Chondrocyte (in vitro differentiated cells): Measurements from ENCODE around the gene BIRC3. TPM values are rescaled to one million over a fixed set of nuclear protein-coding genes. Genes with fewer than 3 reads are reported as not detected.
A peak's percentile ranks its signal among the peaks of the same experiment; 100 is the strongest.

ENCODE experiments used
- DNase-seq: peaks from one replicate; pipeline ENCODE4 v3.0.0; 2021; ENCODE audit warnings: mixed read lengths, low spot score
- H3K27ac Mint-ChIP-seq: one replicate; pipeline ENCODE4 v1.8.0; 2021; ENCODE audit warnings: mild to moderate bottlenecking, moderate library complexity, mixed read lengths; ENCODE audit not compliant: unreplicated experiment
- H3K27me3 Mint-ChIP-seq: 2 replicates; pipeline ENCODE4 v1.8.0; 2021; ENCODE audit warnings: low read depth, mixed read lengths
- H3K36me3 Mint-ChIP-seq: 2 replicates; pipeline ENCODE4 v1.8.0; 2021; ENCODE audit warnings: low read depth, mixed read lengths
- H3K4me1 Mint-ChIP-seq: 2 replicates; pipeline ENCODE4 v1.8.0; 2021; ENCODE audit warnings: low read depth, mild to moderate bottlenecking, mixed read lengths
- H3K4me3 Mint-ChIP-seq: one replicate; pipeline ENCODE4 v1.8.0; 2021; ENCODE audit warnings: mild to moderate bottlenecking, moderate library complexity, mixed read lengths; ENCODE audit not compliant: unreplicated experiment
- H3K9me3 Mint-ChIP-seq: 2 replicates; pipeline ENCODE4 v1.8.0; 2021; ENCODE audit warnings: low read depth, mixed read lengths
- total RNA-seq: library from RNA; stranded (reverse); gene quantifications from 3 replicates; pipeline ENCODE4 v1.2.1, GENCODE V29; 2021
- TF ChIP-seq, protein P1 (sequence below): fragments of 200-600 bp; sonication (generic); IDR thresholded peaks from 2 replicates; pipeline ENCODE4 v1.5.0; 2021; ENCODE audit warnings: antibody characterized with exemption, mild to moderate bottlenecking, moderate library complexity

The BIRC3 gene
- total RNA-seq, 1 donor from 2014 or later: 0.40 TPM

DNA sequence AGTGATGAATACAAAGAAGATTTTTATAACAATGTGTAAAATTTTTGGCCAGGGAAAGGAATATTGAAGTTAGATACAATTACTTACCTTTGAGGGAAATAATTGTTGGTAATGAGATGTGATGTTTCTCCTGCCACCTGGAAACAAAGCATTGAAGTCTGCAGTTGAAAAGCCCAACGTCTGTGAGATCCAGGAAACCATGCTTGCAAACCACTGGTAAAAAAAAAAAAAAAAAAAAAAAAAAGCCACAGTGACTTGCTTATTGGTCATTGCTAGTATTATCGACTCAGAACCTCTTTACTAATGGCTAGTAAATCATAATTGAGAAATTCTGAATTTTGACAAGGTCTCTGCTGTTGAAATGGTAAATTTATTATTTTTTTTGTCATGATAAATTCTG is 5.3 kb downstream of the BIRC3 start:
- peaks cover 25% of the 10 kb centered on the region for H3K4me1 Mint-ChIP-seq
- DNase-seq: no peak
- H3K36me3 Mint-ChIP-seq: no peaks in the 10 kb centered on the region
- H3K9me3 Mint-ChIP-seq: no peaks in the 10 kb centered on the region
- TF ChIP-seq, protein P1, sequence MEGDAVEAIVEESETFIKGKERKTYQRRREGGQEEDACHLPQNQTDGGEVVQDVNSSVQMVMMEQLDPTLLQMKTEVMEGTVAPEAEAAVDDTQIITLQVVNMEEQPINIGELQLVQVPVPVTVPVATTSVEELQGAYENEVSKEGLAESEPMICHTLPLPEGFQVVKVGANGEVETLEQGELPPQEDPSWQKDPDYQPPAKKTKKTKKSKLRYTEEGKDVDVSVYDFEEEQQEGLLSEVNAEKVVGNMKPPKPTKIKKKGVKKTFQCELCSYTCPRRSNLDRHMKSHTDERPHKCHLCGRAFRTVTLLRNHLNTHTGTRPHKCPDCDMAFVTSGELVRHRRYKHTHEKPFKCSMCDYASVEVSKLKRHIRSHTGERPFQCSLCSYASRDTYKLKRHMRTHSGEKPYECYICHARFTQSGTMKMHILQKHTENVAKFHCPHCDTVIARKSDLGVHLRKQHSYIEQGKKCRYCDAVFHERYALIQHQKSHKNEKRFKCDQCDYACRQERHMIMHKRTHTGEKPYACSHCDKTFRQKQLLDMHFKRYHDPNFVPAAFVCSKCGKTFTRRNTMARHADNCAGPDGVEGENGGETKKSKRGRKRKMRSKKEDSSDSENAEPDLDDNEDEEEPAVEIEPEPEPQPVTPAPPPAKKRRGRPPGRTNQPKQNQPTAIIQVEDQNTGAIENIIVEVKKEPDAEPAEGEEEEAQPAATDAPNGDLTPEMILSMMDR: no peak
- H3K27ac Mint-ChIP-seq: no peak overlapping the region
- no peaks in the 10 kb centered on the region for H3K27me3 Mint-ChIP-seq
- no peak overlapping the region for H3K4me3 Mint-ChIP-seq

DNA sequence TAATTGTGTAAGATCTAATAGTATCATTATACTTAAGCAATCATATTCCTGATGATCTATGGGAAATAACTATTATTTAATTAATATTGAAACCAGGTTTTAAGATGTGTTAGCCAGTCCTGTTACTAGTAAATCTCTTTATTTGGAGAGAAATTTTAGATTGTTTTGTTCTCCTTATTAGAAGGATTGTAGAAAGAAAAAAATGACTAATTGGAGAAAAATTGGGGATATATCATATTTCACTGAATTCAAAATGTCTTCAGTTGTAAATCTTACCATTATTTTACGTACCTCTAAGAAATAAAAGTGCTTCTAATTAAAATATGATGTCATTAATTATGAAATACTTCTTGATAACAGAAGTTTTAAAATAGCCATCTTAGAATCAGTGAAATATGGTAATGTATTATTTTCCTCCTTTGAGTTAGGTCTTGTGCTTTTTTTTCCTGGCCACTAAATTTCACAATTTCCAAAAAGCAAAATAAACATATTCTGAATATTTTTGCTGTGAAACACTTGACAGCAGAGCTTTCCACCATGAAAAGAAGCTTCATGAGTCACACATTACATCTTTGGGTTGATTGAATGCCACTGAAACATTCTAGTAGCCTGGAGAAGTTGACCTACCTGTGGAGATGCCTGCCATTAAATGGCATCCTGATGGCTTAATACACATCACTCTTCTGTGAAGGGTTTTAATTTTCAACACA is 6.4 kb downstream of the BIRC3 start:
- TF ChIP-seq, protein P1: no peak

DNA sequence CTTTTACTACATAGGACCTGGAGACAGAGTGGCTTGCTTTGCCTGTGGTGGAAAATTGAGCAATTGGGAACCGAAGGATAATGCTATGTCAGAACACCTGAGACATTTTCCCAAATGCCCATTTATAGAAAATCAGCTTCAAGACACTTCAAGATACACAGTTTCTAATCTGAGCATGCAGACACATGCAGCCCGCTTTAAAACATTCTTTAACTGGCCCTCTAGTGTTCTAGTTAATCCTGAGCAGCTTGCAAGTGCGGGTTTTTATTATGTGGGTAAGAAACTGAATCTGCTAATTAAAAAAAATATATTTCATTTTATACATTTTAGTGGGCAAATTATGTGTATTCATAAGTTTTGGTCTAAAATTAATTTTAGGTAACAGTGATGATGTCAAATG is 7.8 kb downstream of the BIRC3 start:
- H3K36me3 Mint-ChIP-seq: no peaks in the 10 kb centered on the region
- H3K27ac Mint-ChIP-seq: no peak overlapping the region
- H3K27me3 Mint-ChIP-seq: no peaks in the 10 kb centered on the region
- DNase-seq: no peak
- TF ChIP-seq, protein P1: peak; percentile 29
- H3K4me1 Mint-ChIP-seq: peaks cover 22% of the 10 kb centered on the region
- H3K9me3 Mint-ChIP-seq: no peaks in the 10 kb centered on the region
- H3K4me3 Mint-ChIP-seq: no peak overlapping the region

More for the DNA sequence above, 6.4 kb downstream of the BIRC3 start:
- no peaks in the 10 kb centered on the region for H3K9me3 Mint-ChIP-seq
- no peak overlapping the region for H3K4me3 Mint-ChIP-seq
- no peak for DNase-seq
- H3K4me1 Mint-ChIP-seq: peaks cover 22% of the 10 kb centered on the region
- H3K27me3 Mint-ChIP-seq: no peaks in the 10 kb centered on the region
- H3K27ac Mint-ChIP-seq: peak overlapping the region; percentile 5
- no peaks in the 10 kb centered on the region for H3K36me3 Mint-ChIP-seq

DNA sequence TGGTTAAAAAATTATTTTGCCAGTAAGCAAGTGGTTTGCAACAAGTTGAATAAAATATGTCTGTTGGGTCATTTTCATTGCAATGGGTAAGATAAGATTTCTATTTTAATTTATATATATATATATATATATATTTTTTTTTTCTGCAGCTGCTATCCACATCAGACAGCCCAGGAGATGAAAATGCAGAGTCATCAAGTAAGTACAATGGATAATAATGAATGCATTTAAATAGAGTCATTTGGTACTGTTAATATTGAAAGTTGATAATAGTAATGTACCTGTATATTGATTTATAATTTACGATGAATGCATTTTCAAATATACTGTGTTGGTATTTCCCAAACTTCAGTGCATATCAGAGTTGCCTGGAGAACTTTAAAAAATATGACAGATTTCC is 11.5 kb downstream of the BIRC3 start:
- TF ChIP-seq, protein P1: no peak
- DNase-seq: no peak
- H3K4me1 Mint-ChIP-seq: peaks cover 16% of the 10 kb centered on the region
- no peaks in the 10 kb centered on the region for H3K9me3 Mint-ChIP-seq
- H3K27ac Mint-ChIP-seq: no peak overlapping the region
- H3K36me3 Mint-ChIP-seq: no peaks in the 10 kb centered on the region
- no peaks in the 10 kb centered on the region for H3K27me3 Mint-ChIP-seq
- no peak overlapping the region for H3K4me3 Mint-ChIP-seq

DNA sequence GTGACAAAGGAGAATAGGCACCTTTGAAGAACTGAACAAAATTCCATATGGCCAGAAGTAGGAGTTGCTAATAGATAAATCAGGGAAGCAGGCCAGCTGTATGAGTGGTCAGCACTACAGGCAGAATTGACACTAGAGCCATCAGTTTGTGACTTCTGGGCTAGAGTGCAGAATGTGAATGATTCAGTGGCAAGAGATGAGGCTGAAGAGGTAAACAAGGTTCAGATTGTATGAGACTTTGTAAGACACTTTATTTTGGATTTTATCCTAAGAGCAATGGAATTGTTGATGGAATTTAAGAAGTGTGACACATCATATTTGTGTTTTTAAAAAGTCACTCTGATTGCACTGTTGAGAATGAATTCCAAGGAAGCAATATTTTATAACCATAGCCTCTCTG is 12.9 kb downstream of the BIRC3 start:
- H3K4me3 Mint-ChIP-seq: no peak overlapping the region
- DNase-seq: no peak
- H3K4me1 Mint-ChIP-seq: peaks cover 9% of the 10 kb centered on the region
- H3K27ac Mint-ChIP-seq: no peak overlapping the region
- H3K27me3 Mint-ChIP-seq: no peaks in the 10 kb centered on the region
- H3K36me3 Mint-ChIP-seq: no peaks in the 10 kb centered on the region
- TF ChIP-seq, protein P1: no peak
- H3K9me3 Mint-ChIP-seq: no peaks in the 10 kb centered on the region
